T-helper 1 cell treated with Interleukin-12 subunit alpha and Interleukin-12 subunit beta and Interleukin-4 antibody, amounts not matched to agents 30 ng/mL and 1 ng/mL, for 36 hours (primary cell): ENCODE measurements around the gene MIF. TPM values are rescaled to one million over a fixed set of nuclear protein-coding genes. Genes with fewer than 3 reads are reported as not detected.
"Not testable (repeated sequence)": the region's sequence is repeated elsewhere in the genome, so short reads cannot be mapped to it uniquely, and the experiment has no call there.

Experiments
- intact Hi-C: fragments of 100-400 bp; cut with micrococcal nuclease; formaldehyde crosslinking; loops from one replicate; pipeline ENCODE4 v1.15.1; 2024
- total RNA-seq: library from RNA; stranded (reverse); gene quantifications from 2 replicates; pipeline ENCODE4 v1.2.3, GENCODE V29; 2022

Gene MIF
- total RNA-seq, 1 donor from 2014 or later, result 746 TPM

GRCh38 chr22:23921586-23922201 lies 27.5 kb downstream of the MIF start:
- intact Hi-C loops, result not testable (repeated sequence)

GRCh38 chr22:23922921-23923320 lies 28.7 kb downstream of the MIF start:
- intact Hi-C loops, result no loop called here

- intact Hi-C loops, result no loop called here
These were observed 30.9 kb downstream of the MIF start for GRCh38 chr22:23925020-23925606.

GRCh38 chr22:23926561-23926960 lies 32.4 kb downstream of the MIF start:
- intact Hi-C loops, result no loop called here

- intact Hi-C loops, result no loop called here
These were observed 44.3 kb downstream of the MIF start for GRCh38 chr22:23938328-23939016.

- intact Hi-C loops, result no loop called here
These were observed 44.8 kb downstream of the MIF start for GRCh38 chr22:23939017-23939357.

- intact Hi-C loops, result not testable (repeated sequence)
These were observed 46.0 kb downstream of the MIF start for GRCh38 chr22:23940166-23940565.

Other genes with a start within 250 kb of the MIF start
- 33.2 and 34.8 TPM in 2 replicates for gene RGL4, start 203.4 kb upstream of the MIF start, total RNA-seq
- gene ZNF70, start 143.3 kb upstream of the MIF start, total RNA-seq, result 2.5 and 2.8 TPM in 2 replicates
- not detected in 2 replicates for gene VPREB3, start 140.0 kb upstream of the MIF start, total RNA-seq
- gene C22orf15, start 131.4 kb upstream of the MIF start, total RNA-seq, result 0.41 and 0.74 TPM in 2 replicates
- 44.5 and 51.0 TPM in 2 replicates for gene CHCHD10, start 126.4 kb upstream of the MIF start, total RNA-seq
- 0.27 and 0.49 TPM in 2 replicates for gene MMP11, start 121.5 kb upstream of the MIF start, total RNA-seq
- 77.3 and 79.6 TPM in 2 replicates for gene SMARCB1, start 107.4 kb upstream of the MIF start, total RNA-seq
- 9.0 and 10.8 TPM in 2 replicates for gene DERL3, start 55.4 kb upstream of the MIF start, total RNA-seq
- 5.7 and 6.6 TPM in 2 replicates for gene SLC2A11, start 36.5 kb upstream of the MIF start, total RNA-seq
- 0.44 TPM in 2 replicates for gene GSTT2B, start 66.8 kb downstream of the MIF start, total RNA-seq
- 4.0 and 5.4 TPM in 2 replicates for gene DDTL, start 72.5 kb downstream of the MIF start, total RNA-seq
- 87.7 and 93.5 TPM in 2 replicates for gene DDT, start 80.1 kb downstream of the MIF start, total RNA-seq
- not detected in 2 replicates for gene GSTT2, start 85.8 kb downstream of the MIF start, total RNA-seq
- not detected in 2 replicates for gene GSTT4, start 111.1 kb downstream of the MIF start, total RNA-seq
- 122 and 127 TPM in 2 replicates for gene CABIN1, start 116.9 kb downstream of the MIF start, total RNA-seq